ENCODE measurements around the gene NETO1.

NETO1 gene

GRCh38 chr18:72895548-72895947 is 27.8 kb upstream of the NETO1 start:
- DNase-seq (ENCODE audit: low read depth) = no peak
- H3K4me3 ChIP-seq (ENCODE audit: control insufficient read depth, low read depth, low read length) = no peak overlapping the region
- TF ChIP-seq CTCF (conservative IDR thresholded peaks at IDR 0.05; ENCODE audit: control insufficient read depth, insufficient read depth, low read depth, low read length) = no peak

- DNase-seq (ENCODE audit: low read depth) = no peak
- H3K4me3 ChIP-seq (ENCODE audit: control insufficient read depth, low read depth, low read length) = no peak overlapping the region
- no peak for TF ChIP-seq CTCF (conservative IDR thresholded peaks at IDR 0.05; ENCODE audit: control insufficient read depth, insufficient read depth, low read depth, low read length)
Measured at GRCh38 chr18:72878561-72878960, 10.8 kb upstream of the NETO1 start.

DNA sequence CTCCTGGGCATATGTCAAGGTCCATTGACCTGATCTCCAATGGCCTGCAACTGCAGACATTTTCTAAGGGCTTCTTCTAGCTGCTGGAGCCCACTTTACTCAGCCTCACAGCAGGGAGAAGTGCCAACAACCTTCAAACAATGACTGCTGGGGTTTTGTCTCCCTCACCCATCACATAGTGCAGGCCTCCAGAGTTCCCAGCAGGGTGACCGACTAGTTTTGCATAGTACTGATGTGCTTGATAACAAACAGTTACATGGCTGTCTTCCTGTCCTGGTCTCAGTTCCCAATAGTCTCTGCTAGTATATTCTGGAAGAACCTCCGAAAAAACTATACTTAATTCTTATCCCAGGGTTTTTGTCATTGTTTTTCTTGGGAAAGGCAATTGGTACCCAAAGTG is 10.4 kb upstream of the NETO1 start:
- no peak for DNase-seq (ENCODE audit: low read depth)
- no peak overlapping the region for H3K4me3 ChIP-seq (ENCODE audit: control insufficient read depth, low read depth, low read length)
- no peak for TF ChIP-seq CTCF (conservative IDR thresholded peaks at IDR 0.05; ENCODE audit: control insufficient read depth, insufficient read depth, low read depth, low read length)

- TF ChIP-seq CTCF (conservative IDR thresholded peaks at IDR 0.05; ENCODE audit: control insufficient read depth, insufficient read depth, low read depth, low read length) = no peak
- no peak overlapping the region for H3K4me3 ChIP-seq (ENCODE audit: control insufficient read depth, low read depth, low read length)
- peak; percentile 60 for DNase-seq (ENCODE audit: low read depth)
Measured at GRCh38 chr18:72871091-72871490, 3.3 kb upstream of the NETO1 start.

- DNase-seq (ENCODE audit: low read depth) = no peak
- no peak overlapping the region for H3K4me3 ChIP-seq (ENCODE audit: control insufficient read depth, low read depth, low read length)
- TF ChIP-seq CTCF (conservative IDR thresholded peaks at IDR 0.05; ENCODE audit: control insufficient read depth, insufficient read depth, low read depth, low read length) = no peak
Measured at GRCh38 chr18:72869226-72870185, 1.7 kb upstream of the NETO1 start.

DNA sequence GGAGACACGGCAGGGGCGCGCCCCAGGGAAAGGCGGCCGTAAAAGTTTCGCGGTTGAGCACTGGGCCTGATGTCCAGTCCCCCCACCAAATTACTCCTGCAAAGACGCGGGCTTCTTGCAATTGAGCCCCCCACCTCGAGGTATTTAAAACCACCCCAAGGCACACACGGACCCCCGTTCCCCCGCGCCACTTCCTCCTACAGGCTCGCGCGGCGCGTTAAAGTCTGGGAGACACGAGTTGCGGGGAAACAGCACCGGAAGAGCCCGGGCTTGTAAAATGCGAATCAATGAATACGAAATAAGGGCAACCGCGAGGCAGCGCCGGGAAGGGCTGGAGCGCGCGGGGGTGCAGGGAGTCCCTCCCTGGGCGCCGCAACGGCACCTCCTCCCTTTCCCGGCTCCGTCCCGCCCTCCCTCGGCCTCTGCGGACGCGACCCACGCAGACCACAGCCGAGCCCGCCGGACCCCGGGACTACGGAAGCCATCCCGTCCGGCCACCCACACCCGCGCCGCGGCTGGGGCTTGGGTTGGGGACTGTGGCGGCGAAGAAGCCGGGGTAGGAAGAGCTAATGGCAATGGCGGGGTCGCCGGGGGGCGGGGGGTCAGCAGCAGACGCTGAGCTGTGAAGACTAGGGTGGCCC is 918 bp upstream of the NETO1 start:
- no peak for TF ChIP-seq CTCF (conservative IDR thresholded peaks at IDR 0.05; ENCODE audit: control insufficient read depth, insufficient read depth, low read depth, low read length)

More for the DNA sequence above, 918 bp upstream of the NETO1 start:
- peak overlapping the region; percentile 13 for H3K4me3 ChIP-seq (ENCODE audit: control insufficient read depth, low read depth, low read length)
- DNase-seq (ENCODE audit: low read depth) = no peak
